ENCODE results near the gene PACRG.

- TF ChIP-seq POLR2A (IDR thresholded peaks at IDR 0.05; ENCODE audit: low read depth, low read length) (no peak), POLR2AphosphoS5 (IDR thresholded peaks at IDR 0.05; ENCODE audit: low read depth, low read length) (no peak), TAF1 (IDR thresholded peaks at IDR 0.05; ENCODE audit: borderline replicate concordance, low read depth, low read length) (no peak)
Measured at GRCh38 chr6:162857326-162857725, 129.6 kb downstream of the PACRG start.

Measured in GM12892 (cell line).